CD1c-positive myeloid dendritic cell (primary cell): ENCODE results near the gene MFN2.

Experiments
- DNase-seq: peaks from one replicate; pipeline ENCODE4 v3.0.0-alpha.2; 2016; ENCODE audit errors: extremely low spot score

Gene MFN2

GRCh38 chr1:12049616-12050015, 69.4 kb downstream of the MFN2 start:
- DNase-seq: no peak

- no peak for DNase-seq
These were observed 71.1 kb downstream of the MFN2 start for GRCh38 chr1:12051361-12051760.

GRCh38 chr1:12052008-12052573, 71.8 kb downstream of the MFN2 start:
- DNase-seq: peak; percentile 39

- no peak for DNase-seq
These were observed 72.9 kb downstream of the MFN2 start for GRCh38 chr1:12052997-12053686.

GRCh38 chr1:12053752-12054548, 73.7 kb downstream of the MFN2 start:
- no peak for DNase-seq

GRCh38 chr1:12055259-12055658, 75.0 kb downstream of the MFN2 start:
- no peak for DNase-seq

- DNase-seq: no peak
These were observed 76.1 kb downstream of the MFN2 start for GRCh38 chr1:12056331-12056841.

GRCh38 chr1:12057382-12057781, 77.1 kb downstream of the MFN2 start:
- peak; percentile 34 for DNase-seq

GRCh38 chr1:12057940-12058687, 77.9 kb downstream of the MFN2 start:
- no peak for DNase-seq

GRCh38 chr1:12059226-12059625, 79.0 kb downstream of the MFN2 start:
- no peak for DNase-seq

- no peak for DNase-seq
These were observed 79.6 kb downstream of the MFN2 start for GRCh38 chr1:12059722-12060464.

GRCh38 chr1:12060500-12060899, 80.3 kb downstream of the MFN2 start:
- no peak for DNase-seq
